GM03348 (cell line): ENCODE data around the gene STXBP5L.
A peak's percentile ranks its signal among the peaks of the same experiment; 100 is the strongest.
"Not testable (repeated sequence)": the region's sequence is repeated elsewhere in the genome, so short reads cannot be mapped to it uniquely, and the experiment has no call there.

Source experiments
- DNase-seq: peaks from one replicate; pipeline ENCODE4 v3.0.0; 2012; ENCODE audit warnings: low spot score

The STXBP5L gene

DNA sequence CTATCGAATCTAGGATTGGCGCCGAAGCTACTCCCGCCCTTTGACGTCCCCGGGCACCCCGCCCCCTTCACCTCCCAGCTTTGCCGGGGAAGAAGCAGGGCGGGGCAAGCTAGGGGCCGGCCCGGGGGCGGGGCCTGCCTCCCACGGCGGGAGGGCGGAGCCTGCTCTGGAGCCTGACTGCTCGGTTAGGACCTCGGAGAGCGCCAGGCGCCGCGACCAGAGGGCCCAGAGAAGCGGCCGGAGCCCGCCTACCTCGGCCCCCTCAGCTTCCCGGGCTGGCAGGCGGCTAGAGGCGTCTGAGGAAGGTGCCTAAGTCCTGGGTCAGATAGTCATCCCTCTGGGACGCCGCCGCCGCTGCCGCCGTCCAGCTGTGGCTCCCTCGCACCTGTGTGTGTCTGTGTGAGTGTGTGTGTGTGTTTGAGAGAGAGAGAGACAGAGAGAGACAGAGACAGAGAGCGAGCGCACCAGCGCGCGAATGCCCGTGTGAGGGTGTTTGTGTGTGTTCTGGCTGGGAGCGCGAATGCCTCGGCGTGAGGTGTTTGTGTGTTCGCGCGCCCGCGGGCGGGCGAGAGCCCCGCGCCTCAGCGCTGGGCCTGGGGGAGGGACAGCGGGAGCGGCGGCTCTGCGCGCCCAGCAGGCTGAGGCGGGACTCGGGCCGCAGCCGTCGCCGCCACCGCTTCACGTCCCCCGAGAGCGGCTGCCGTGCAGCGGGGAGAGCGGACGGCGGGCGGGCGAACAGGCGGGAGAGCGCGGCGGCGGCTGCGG, at the start of gene STXBP5L:
Gene STXBP5L (plus strand): TSS at position 176 of the 765 bp plus-strand sequence. CDS start 1,374 bp downstream, outside the sequence.
- peak; percentile 89 for DNase-seq

GRCh38 chr3:120858521-120858920, 49.5 kb upstream of the STXBP5L start:
- DNase-seq: no peak

- no peak for DNase-seq
Measured at GRCh38 chr3:120864541-120864940, 43.5 kb upstream of the STXBP5L start.

GRCh38 chr3:120875507-120875906, 32.5 kb upstream of the STXBP5L start:
- DNase-seq: no peak

- DNase-seq: no peak
Measured at GRCh38 chr3:120875989-120876388, 32.0 kb upstream of the STXBP5L start.

GRCh38 chr3:120879411-120879810, 28.6 kb upstream of the STXBP5L start:
- no peak for DNase-seq

DNA sequence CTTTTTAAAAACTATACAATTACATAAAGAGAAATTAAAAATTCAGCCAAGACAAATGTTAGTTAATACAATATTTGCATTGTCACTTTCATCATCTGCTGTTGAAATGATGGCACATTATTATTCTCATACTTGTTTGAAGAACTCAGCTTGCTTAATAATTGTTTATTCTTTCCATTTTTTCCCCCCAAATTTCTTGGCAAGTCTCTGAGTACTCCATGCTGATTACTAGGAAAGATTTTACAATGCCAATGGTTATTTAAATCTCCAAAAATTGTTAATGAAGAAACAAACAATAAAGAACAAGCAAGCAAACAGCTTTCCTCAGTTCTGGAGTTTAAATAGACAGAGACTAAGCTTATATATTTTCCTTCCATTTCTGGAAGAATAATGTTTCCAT, 15.1 kb upstream of the STXBP5L start:
- no peak for DNase-seq

GRCh38 chr3:120894316-120895057, 13.5 kb upstream of the STXBP5L start:
- no peak for DNase-seq

- not testable (repeated sequence) for DNase-seq
Measured at GRCh38 chr3:120901716-120902115, 6.3 kb upstream of the STXBP5L start.

- no peak for DNase-seq
Measured at GRCh38 chr3:120903221-120903620, 4.8 kb upstream of the STXBP5L start.

GRCh38 chr3:120907659-120908029, 361 bp upstream of the STXBP5L start:
- no peak for DNase-seq

DNA sequence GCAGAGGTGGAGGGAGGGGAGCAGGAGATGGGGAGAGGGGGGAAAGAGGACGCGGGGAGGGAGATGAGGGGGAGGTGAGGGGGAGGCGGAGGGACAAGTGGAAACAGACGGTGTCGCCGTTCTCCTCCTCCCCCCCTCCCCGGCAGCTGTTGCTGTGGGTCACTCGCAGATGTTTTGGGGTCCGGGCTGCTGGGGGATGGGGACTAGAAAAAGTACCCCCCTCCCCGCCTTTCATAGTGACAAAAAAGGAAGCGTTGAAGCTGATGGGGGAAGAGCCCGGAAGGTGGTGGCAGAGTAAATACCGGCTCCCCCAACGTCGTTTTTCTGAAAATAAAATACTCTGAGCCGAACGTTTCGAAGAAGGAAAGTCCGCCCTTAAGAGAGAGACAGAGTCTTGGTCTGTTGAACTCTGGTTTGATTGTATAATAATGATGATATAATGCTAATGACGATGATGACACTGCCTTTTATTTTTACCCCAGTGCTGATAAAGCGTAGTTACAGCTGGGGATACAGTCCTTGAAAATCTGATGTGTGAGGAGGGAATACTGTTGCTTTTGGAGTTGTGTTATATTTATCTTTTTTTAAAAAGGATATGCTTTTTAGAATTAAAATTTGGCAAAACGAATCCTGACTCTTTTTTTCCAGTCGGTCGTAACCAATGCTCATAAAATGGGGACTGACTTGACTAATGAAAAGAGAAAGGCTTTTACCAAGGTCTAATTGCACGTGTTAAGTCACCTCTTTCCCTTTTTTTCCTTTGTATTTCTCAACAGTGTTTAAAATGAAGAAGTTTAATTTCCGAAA, 993 bp downstream of the STXBP5L start:
- no peak for DNase-seq

GRCh38 chr3:120909602-120909878, 1.5 kb downstream of the STXBP5L start:
- DNase-seq: no peak

DNA sequence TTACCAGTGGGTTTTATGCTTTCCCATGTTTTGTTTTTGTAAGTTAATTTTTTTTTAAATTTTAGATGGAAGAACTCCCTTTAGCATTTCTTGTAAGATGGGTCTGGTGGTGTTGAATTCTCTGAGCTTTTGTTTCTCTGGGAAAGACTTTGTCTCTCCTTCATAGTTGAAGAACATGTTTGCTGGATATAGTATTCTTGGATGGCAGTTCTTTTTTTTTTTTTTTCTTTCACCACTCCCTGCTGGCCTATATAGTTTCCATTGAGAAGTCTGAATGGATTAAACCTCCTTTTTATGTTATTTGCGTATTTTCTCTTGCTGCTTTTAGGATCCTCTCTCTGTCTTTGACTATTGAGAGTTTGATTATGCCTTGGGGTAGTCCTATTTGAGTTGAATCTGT, 18.1 kb downstream of the STXBP5L start:
- no peak for DNase-seq

DNA sequence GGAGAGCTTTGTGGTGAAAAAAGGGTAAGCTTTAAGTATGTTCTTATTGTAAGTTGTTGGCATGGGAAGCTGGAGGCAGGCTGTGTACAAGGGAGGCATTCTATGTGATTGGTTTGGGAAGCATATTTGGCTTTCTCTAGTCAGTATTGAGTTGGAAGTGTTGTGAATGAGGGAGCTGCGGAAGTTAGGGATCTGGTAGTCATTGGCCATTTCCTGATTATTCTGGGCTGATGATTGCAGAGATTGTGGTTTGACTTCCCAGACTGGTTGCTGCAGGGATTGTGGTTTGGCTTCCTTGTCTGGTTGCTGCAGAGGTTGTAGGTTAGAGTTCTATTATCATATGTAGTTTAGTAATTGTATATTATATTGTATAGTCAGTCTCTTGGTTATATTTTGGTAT, 21.0 kb downstream of the STXBP5L start:
- no peak for DNase-seq

DNA sequence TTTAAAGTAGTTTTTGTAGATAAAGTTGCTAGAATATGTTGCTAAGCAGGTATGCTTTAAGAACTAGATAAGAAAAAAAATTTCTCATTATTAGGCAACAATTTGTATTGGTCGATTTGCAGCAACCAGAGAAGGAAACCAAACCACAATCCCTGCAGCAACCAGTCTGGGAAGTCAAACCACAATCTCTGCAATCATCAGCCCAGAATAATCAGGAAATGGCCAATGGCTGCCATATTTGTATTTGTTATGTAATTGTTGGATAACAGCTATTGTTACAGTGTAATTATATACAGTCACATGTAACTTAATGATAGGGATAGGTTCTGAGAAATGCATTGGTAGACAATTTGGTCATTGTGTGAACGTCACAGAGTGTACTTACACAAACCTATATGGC, 23.6 kb downstream of the STXBP5L start:
- DNase-seq: no peak

DNA sequence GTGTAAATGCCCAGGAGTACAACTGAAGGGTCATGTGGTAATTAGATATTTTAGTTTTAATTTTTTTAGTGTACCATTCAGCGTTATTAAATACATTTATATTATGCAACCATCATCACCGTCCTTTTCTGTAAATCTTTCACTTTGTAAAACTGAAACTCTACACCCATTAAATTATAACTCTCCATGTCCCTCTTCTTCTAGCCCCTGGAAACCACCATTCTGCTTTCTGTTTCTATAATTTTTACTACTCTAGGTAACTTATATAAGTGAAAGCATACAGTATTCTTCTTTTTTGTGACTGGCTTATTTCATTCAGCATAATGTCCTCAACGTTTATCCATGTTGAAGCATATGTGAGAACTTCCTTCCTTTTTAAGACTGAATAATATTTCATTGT, 48.1 kb downstream of the STXBP5L start:
- no peak for DNase-seq

- peak; percentile 1 for DNase-seq
Measured at GRCh38 chr3:120982608-120983320, 74.8 kb downstream of the STXBP5L start.

DNA sequence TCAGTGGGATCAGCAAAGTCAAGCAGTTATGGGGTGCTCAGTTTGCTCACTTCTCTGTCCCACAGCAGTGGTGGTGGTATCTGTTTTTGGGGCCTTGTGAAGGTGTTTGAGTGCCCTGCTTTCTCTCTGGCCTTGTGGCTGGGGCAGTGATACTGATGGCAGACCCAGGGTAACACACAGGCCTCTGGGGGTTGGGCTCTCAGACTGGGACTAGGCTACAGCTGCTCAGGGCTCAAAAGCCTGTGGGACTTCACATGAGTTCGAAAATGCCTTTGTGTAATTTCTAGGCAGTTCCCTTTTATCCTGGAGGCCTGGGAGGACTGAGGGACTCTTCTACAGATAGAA, 75.3 kb downstream of the STXBP5L start:
- no peak for DNase-seq

DNA sequence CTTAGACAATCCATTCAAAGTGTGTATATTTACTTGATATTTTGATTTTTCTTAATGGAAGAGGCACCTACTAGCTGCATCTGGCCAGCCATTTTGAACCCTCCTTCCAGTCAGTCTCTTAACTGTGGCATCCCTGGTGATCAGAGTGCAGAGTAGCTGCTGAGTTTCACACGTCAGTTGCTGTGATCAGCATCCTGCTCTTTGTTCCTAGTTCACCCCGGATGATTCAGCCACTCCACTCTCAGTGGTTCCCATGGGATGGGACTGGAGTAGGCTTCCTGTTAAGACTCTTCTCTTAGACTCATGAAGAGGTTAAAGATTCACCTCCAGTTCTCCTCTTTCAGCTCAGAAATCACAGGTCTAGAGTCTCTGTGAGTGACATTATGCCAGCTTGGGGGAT, 75.8 kb downstream of the STXBP5L start:
- DNase-seq: no peak

- DNase-seq: no peak
Measured at GRCh38 chr3:120985242-120985641, 77.2 kb downstream of the STXBP5L start.

- DNase-seq: no peak
Measured at GRCh38 chr3:120988994-120989393, 81.0 kb downstream of the STXBP5L start.
